ENCODE data around the gene ETS2. TPM values are rescaled to one million over a fixed set of nuclear protein-coding genes. Genes with fewer than 3 reads are reported as not detected.

The ETS2 gene
- total and polyA plus RNA-seq, 2 of the 4 experiments (the other 2 are of a cell fraction), result 21.3 to 21.7 TPM

GRCh38 chr21:38809198-38809878 is 3.6 kb downstream of the ETS2 start:
- Histone ChIP-seq H2BK120ac (ENCODE audit: low read depth, low read length) (peak overlapping the region; percentile 3), H2BK20ac (ENCODE audit: low read depth, low read length) (0 out of 2 replicates have a peak overlapping the region, but pooled peaks have one; percentile 13), H2AK5ac (ENCODE audit: low read depth, low read length) (no peak overlapping the region; the same call in 1 of the 2 replicates), H3K9me1 (ENCODE audit: insufficient read depth, low read length) (peaks cover 21% of the 10 kb centered on the region), H3K27ac (ENCODE audit: insufficient read depth, low read length) (peak overlapping the region; percentile 41), H3K23ac (ENCODE audit: low read depth, low read length) (peak overlapping the region; percentile 92), H2AK9ac (replicated peaks; ENCODE audit: low read depth, low read length, poor library complexity) (no peak overlapping the region), H2AFZ (replicated peaks; ENCODE audit: low read length, poor library complexity) (no peak overlapping the region), H3K4me3 (ENCODE audit: insufficient read depth, low read depth, low read length) (no peak overlapping the region), H4K8ac (ENCODE audit: low read depth in 2 of 2, low read length in 2 of 2) (peak overlapping the region; percentile 32 to 51; a peak in 3 of 4 replicates), H2BK15ac (ENCODE audit: low read depth, low read length) (peak overlapping the region; percentile 49; the same call in 1 of the 3 replicates), H3K18ac (ENCODE audit: low read depth, low read length) (no peak overlapping the region), H2BK5ac (ENCODE audit: low read depth, low read length, poor library complexity, severe bottlenecking) (peak overlapping the region; percentile 30), H3K27me3 (ENCODE audit: control insufficient read depth, insufficient read depth, low read length) (no peaks in the 10 kb centered on the region), H3K14ac (replicated peaks; ENCODE audit: low read depth, low read length) (peak overlapping the region; percentile 69), H4K5ac (ENCODE audit: low read depth, low read length) (no peak overlapping the region), H3K4me1 (ENCODE audit: control insufficient read depth, insufficient read depth, low read length) (peaks cover 26% of the 10 kb centered on the region), H3K4me2 (ENCODE audit: low read depth, low read length) (peak overlapping the region; percentile 57), H3K9ac (ENCODE audit: low read depth, low read length) (peak overlapping the region; percentile 46), H3K36me3 (ENCODE audit: control insufficient read depth, insufficient read depth, low read length) (peaks cover 43% of the 10 kb centered on the region), H4K20me1 (ENCODE audit: insufficient read depth, low read length) (peaks cover 71% of the 10 kb centered on the region), H3K9me3 (ENCODE audit: control insufficient read depth, insufficient read depth, low read length) (no peaks in the 10 kb centered on the region), H3K79me1 (ENCODE audit: low read depth in 1 of 2, low read length in 2 of 2) (peaks cover 7 to 70% of the 10 kb centered on the region in 2 experiments), H3K4ac (ENCODE audit: low read depth, low read length) (peak overlapping the region; percentile 28), H4K91ac (ENCODE audit: insufficient read depth, low read depth, low read length) (no peak overlapping the region), H3K56ac (ENCODE audit: extremely low read depth, insufficient read depth, low read length) (no peak overlapping the region)
- in situ Hi-C loops (cut with MboI; ENCODE audit: low sequenced_read_pairs) (loop anchor here (5.0 to 10.0 kb wide), 2 partner anchors 55 to 318 kb away; no protein-coding TSS in a partner anchor), dilution Hi-C loops (cut with HindIII; ENCODE audit: low sequenced_read_pairs, unreplicated experiment) (no loop called here), intact Hi-C loops (cut with micrococcal nuclease) (loop anchor here (5.0 to 10.0 kb wide), 3 partner anchors 103 to 263 kb away; no protein-coding TSS in a partner anchor)
- no CpG with 5 or more reads among the region's 2 CpGs for WGBS, 2 experiments (ENCODE audit: extremely low coverage in 2 of 2, insufficient read length in 1 of 2)
- TF ChIP-seq RAD21 (IDR thresholded peaks at IDR 0.05; ENCODE audit: low read length) (no peak), MAZ (IDR thresholded peaks at IDR 0.05; ENCODE audit: borderline replicate concordance, low read depth, low read length) (no peak), NFE2L2 (IDR thresholded peaks at IDR 0.05; ENCODE audit: low read depth, low read length) (no peak), BHLHE40 (IDR thresholded peaks at IDR 0.05; ENCODE audit: low read depth, low read length) (no peak), CTCF (conservative IDR thresholded peaks at IDR 0.05; ENCODE audit: low read depth, low read length) (no peak), CHD1 (IDR thresholded peaks at IDR 0.05; ENCODE audit: low read depth, low read length) (no peak), SMC3 (IDR thresholded peaks at IDR 0.05; ENCODE audit: low read depth, low read length) (no peak), USF2 (IDR thresholded peaks at IDR 0.05; ENCODE audit: low read depth, low read length) (no peak), RCOR1 (IDR thresholded peaks at IDR 0.05; ENCODE audit: insufficient replicate concordance, low read length) (no peak), RFX5 (IDR thresholded peaks at IDR 0.05; ENCODE audit: low read depth, low read length) (no peak), ELK1 (IDR thresholded peaks at IDR 0.05; ENCODE audit: borderline replicate concordance, low read depth, low read length) (no peak), FOS (IDR thresholded peaks at IDR 0.05; ENCODE audit: low read depth, low read length) (no peak), MXI1 (IDR thresholded peaks at IDR 0.05; ENCODE audit: borderline replicate concordance, low read depth, low read length) (no peak), CEBPB (IDR thresholded peaks at IDR 0.05; ENCODE audit: low read depth, low read length) (no peak)
- ChIA-PET CTCF (interaction anchor here (1.2 to 1.3 kb wide), 2 partner anchors 116 to 329 kb away, joined by 3 read pairs; no protein-coding TSS in a partner anchor), POLR2A (ENCODE audit: unreplicated experiment) (interaction anchor here (0.5 to 1.1 kb wide), 4 partner anchors 150 to 523 kb away, joined by 3 to 7 read pairs (median 4); no protein-coding TSS in a partner anchor)
- DNase-seq (no peak), ATAC-seq (ENCODE audit: low read depth) (no peak)
- BruUV-seq (replicated peaks), result no TSS peak

Data from IMR-90 (cell line).